ENCODE measurements around the gene MPZL2.
A peak's percentile ranks its signal among the peaks of the same experiment; 100 is the strongest.

Gene MPZL2

GRCh38 chr11:118216621-118217481 is 47.2 kb downstream of the MPZL2 start:
- peak; percentile 36 to 58 for DNase-seq

- DNase-seq: no peak
Observed at GRCh38 chr11:118215765-118216164, 48.3 kb downstream of the MPZL2 start.

- peak in 1 of 2 donors; percentile 30 for DNase-seq
Observed at GRCh38 chr11:118215262-118215661, 48.8 kb downstream of the MPZL2 start.

- peak in 1 of 2 donors; percentile 51 for DNase-seq
Observed at GRCh38 chr11:118214210-118214914, 49.7 kb downstream of the MPZL2 start.

GRCh38 chr11:118213781-118214180 is 50.3 kb downstream of the MPZL2 start:
- no peak for DNase-seq

- DNase-seq: no peak
Observed at GRCh38 chr11:118213201-118213600, 50.9 kb downstream of the MPZL2 start.

- no peak for DNase-seq
Observed at GRCh38 chr11:118212781-118213191, 51.3 kb downstream of the MPZL2 start.

GRCh38 chr11:118212131-118212725 is 51.9 kb downstream of the MPZL2 start:
- DNase-seq: no peak

GRCh38 chr11:118211006-118211405 is 53.1 kb downstream of the MPZL2 start:
- no peak for DNase-seq

GRCh38 chr11:118210323-118210722 is 53.8 kb downstream of the MPZL2 start:
- no peak for DNase-seq

- DNase-seq: no peak
Observed at GRCh38 chr11:118209033-118209432, 55.1 kb downstream of the MPZL2 start.

GRCh38 chr11:118207079-118207478 is 57.0 kb downstream of the MPZL2 start:
- no peak for DNase-seq

- DNase-seq: no peak
Observed at GRCh38 chr11:118206391-118207031, 57.6 kb downstream of the MPZL2 start.

GRCh38 chr11:118205606-118206378 is 58.3 kb downstream of the MPZL2 start:
- no peak for DNase-seq

Data from CD4-positive, alpha-beta T cell treated with Interleukin-4 for 1 hour (primary cell).